Lung (tissue), 12 donors: ENCODE results near the gene CTTNBP2NL. TPM values are rescaled to one million over a fixed set of nuclear protein-coding genes. Genes with fewer than 3 reads are reported as not detected.
A peak's percentile ranks its signal among the peaks of the same experiment; 100 is the strongest.

Experiments used
- ATAC-seq: fragments of 200-7000 bp; cut with Tn5 transposase; one replicate; pipeline ENCODE4 v1.9.1; 2020; ENCODE audit warnings: moderate number of reproducible peaks; ENCODE audit not compliant: insufficient read depth, low FRiP score
- DNase-seq, 3 donors: peaks; one replicate each; pipeline ENCODE4 v3.0.0-alpha.2; 2013 to 2017
- H3K27ac ChIP-seq, 2 donors: one replicate each; pipeline ENCODE4 v1.5.1; 2013; ENCODE audit warnings: mild to moderate bottlenecking in 2 of 2, moderate library complexity in 2 of 2, control low read depth in 1 of 2, inconsistent platforms in 1 of 2, low read depth in 1 of 2, low read length in 1 of 2
- H3K27me3 ChIP-seq, 3 donors: one replicate each; pipeline ENCODE4 v1.5.1; 2013; ENCODE audit warnings: low read length in 2 of 3; ENCODE audit not compliant: control insufficient read depth in 3 of 3, insufficient read depth in 3 of 3
- H3K36me3 ChIP-seq, 4 donors: one replicate each; pipeline ENCODE4 v1.5.1; 2013; ENCODE audit warnings: low read length in 4 of 4, mild to moderate bottlenecking in 1 of 4, moderate library complexity in 1 of 4; ENCODE audit not compliant: control insufficient read depth in 4 of 4, insufficient read depth in 4 of 4
- H3K4me1 ChIP-seq, 5 donors: one replicate each; pipeline ENCODE4 v1.5.1; 2013; ENCODE audit warnings: low read length in 5 of 5, mild to moderate bottlenecking in 2 of 5, moderate library complexity in 1 of 5; ENCODE audit not compliant: control insufficient read depth in 5 of 5, insufficient read depth in 5 of 5
- H3K4me3 ChIP-seq: one replicate; pipeline ENCODE4 v1.5.1; 2013; ENCODE audit warnings: mild to moderate bottlenecking, control low read depth, moderate library complexity
- H3K9ac ChIP-seq, 2 donors: one replicate each; pipeline ENCODE4 v1.5.1; 2013; ENCODE audit warnings: low read length in 2 of 2, control low read depth in 1 of 2; ENCODE audit not compliant: insufficient read depth in 1 of 2
- H3K9me3 ChIP-seq, 4 donors: one replicate each; pipeline ENCODE4 v1.5.1; 2013; ENCODE audit warnings: low read length in 3 of 4, mild to moderate bottlenecking in 1 of 4, moderate library complexity in 1 of 4; ENCODE audit not compliant: control insufficient read depth in 4 of 4, insufficient read depth in 3 of 4
- CTCF ChIP-seq: IDR thresholded peaks from 2 replicates; pipeline ENCODE4 v1.5.1; 2012; ENCODE audit warnings: mild to moderate bottlenecking; ENCODE audit errors: control extremely low read depth, extremely low read depth
- WGBS, 2 donors: extraction: QIAGEN DNeasy Blood & Tissue Kit; methylation state at CpG; one replicate each; pipeline ENCODE4 v1.1.7; 2013; 5-methylcytosine and 5-hydroxymethylcytosine counted together
- polyA plus RNA-seq, 2 donors: library from polyadenylated mRNA; stranded (reverse); fragments of 200-250 nt; gene quantifications; one replicate each; pipeline ENCODE4 v1.2.1, GENCODE V29; 2013
- total RNA-seq, 2 donors: library from RNA; depleted of rRNA in 1 of 2; stranded (reverse); fragments of >200 nt in 1 of 2; gene quantifications; one replicate each; pipeline ENCODE4 v1.2.1, GENCODE V29; 2014 to 2021
- donor health status: control.
- donor health status: control.
- donor health status: Bipolar disorder and iron deficiency.
- donor health status: healthy.
- donor health status: DM: yes; HTN: yes; CAD: no.

CTTNBP2NL gene
- total and polyA plus RNA-seq, 4 donors, result 9.0 to 38.5 (median 17.0) TPM

GRCh38 chr1:112394743-112395062 is 1.3 kb upstream of the CTTNBP2NL start:
- Histone ChIP-seq H3K4me3 (no peak overlapping the region), H3K9ac (no peak overlapping the region), H3K9me3 (no peaks in the 10 kb centered on the region), H3K27ac (peak overlapping the region; percentile 96 to 98), H3K36me3 (peaks cover 0 to 5% (median 0%) of the 10 kb centered on the region in 4 donors), H3K27me3 (no peaks in the 10 kb centered on the region), H3K4me1 (peaks cover 0 to 29% (median 10%) of the 10 kb centered on the region in 5 donors)
- 59 to 79% methylated on average over 1 of the region's 1 CpG for WGBS, 2 donors
- no peak for DNase-seq
- ATAC-seq, result no peak
- TF ChIP-seq CTCF, result no peak

- Histone ChIP-seq H3K27ac (peak overlapping the region; percentile 95 to 96), H3K27me3 (no peaks in the 10 kb centered on the region), H3K9me3 (no peaks in the 10 kb centered on the region), H3K4me1 (peaks cover 0 to 29% (median 10%) of the 10 kb centered on the region in 5 donors), H3K36me3 (peaks cover 0 to 5% (median 0%) of the 10 kb centered on the region in 4 donors), H3K9ac (peak overlapping the region; percentile 83 to 99), H3K4me3 (peak overlapping the region; percentile 55)
- ATAC-seq (no peak), DNase-seq (peak in 2 of 3 donors; percentile 19 to 40)
- no peak for TF ChIP-seq CTCF
- 25 to 45% methylated on average over 6 of the region's 6 CpGs for WGBS, 2 donors
These were observed 676 bp upstream of the CTTNBP2NL start for GRCh38 chr1:112395256-112395820.

- peak overlapping the region; percentile 44 to 89 for H3K9ac ChIP-seq
- no peaks in the 10 kb centered on the region for H3K27me3 ChIP-seq
- peak in 2 of 3 donors; percentile 54 to 55 for DNase-seq
- no peaks in the 10 kb centered on the region for H3K9me3 ChIP-seq
- H3K27ac ChIP-seq, result peak overlapping the region; percentile 62 to 69
- peaks cover 0 to 5% (median 0%) of the 10 kb centered on the region in 4 donors for H3K36me3 ChIP-seq
- H3K4me1 ChIP-seq, result peaks cover 0 to 24% (median 10%) of the 10 kb centered on the region in 5 donors
- no peak for ATAC-seq
- no peak for TF ChIP-seq CTCF
- WGBS, 2 donors, result 5 to 8% methylated on average over 11 of the region's 11 CpGs
- peak overlapping the region; percentile 81 for H3K4me3 ChIP-seq
These were observed 848 bp downstream of the CTTNBP2NL start for GRCh38 chr1:112396653-112397471.
